Measurements from ENCODE around the gene SLC5A6.

Gene SLC5A6

GRCh38 chr2:27217173-27218121 is 5.4 kb upstream of the SLC5A6 start, which contains the start of gene CAD:
Gene CAD (plus strand): TSS chr2:27217369. CDS start chr2:27217552, 183 bp downstream.
- peak; percentile 84 for DNase-seq (ENCODE audit: low read depth)
- peak within 1 kb of the TSS; percentile 81 for H3K4me3 ChIP-seq (replicated peaks; ENCODE audit: low read depth, low read length)
- no peak for TF ChIP-seq CTCF (IDR thresholded peaks at IDR 0.05; ENCODE audit: low read length, missing control alignments)

- no peak for TF ChIP-seq CTCF (IDR thresholded peaks at IDR 0.05; ENCODE audit: low read length, missing control alignments)
- DNase-seq (ENCODE audit: low read depth), result no peak
- peak overlapping the region; percentile 81 for H3K4me3 ChIP-seq (replicated peaks; ENCODE audit: low read depth, low read length)
Observed at GRCh38 chr2:27216416-27217137, 4.5 kb upstream of the SLC5A6 start.

- DNase-seq (ENCODE audit: low read depth), result no peak
- no peak overlapping the region for H3K4me3 ChIP-seq (replicated peaks; ENCODE audit: low read depth, low read length)
- TF ChIP-seq CTCF (IDR thresholded peaks at IDR 0.05; ENCODE audit: low read length, missing control alignments), result no peak
Observed at GRCh38 chr2:27214941-27215340, 2.9 kb upstream of the SLC5A6 start.

GRCh38 chr2:27212626-27213471 is 781 bp upstream of the SLC5A6 start:
- TF ChIP-seq CTCF (IDR thresholded peaks at IDR 0.05; ENCODE audit: low read length, missing control alignments), result no peak
- peak overlapping the region; percentile 86 for H3K4me3 ChIP-seq (replicated peaks; ENCODE audit: low read depth, low read length)
- DNase-seq (ENCODE audit: low read depth), result peak; percentile 74

- DNase-seq (ENCODE audit: low read depth), result no peak
- H3K4me3 ChIP-seq (replicated peaks; ENCODE audit: low read depth, low read length), result peak overlapping the region; percentile 86
- no peak for TF ChIP-seq CTCF (IDR thresholded peaks at IDR 0.05; ENCODE audit: low read length, missing control alignments)
Observed at GRCh38 chr2:27211241-27211942, 676 bp downstream of the SLC5A6 start.
